Suprapubic skin (tissue), 4 donors: ENCODE results near the gene MAD1L1. TPM values are rescaled to one million over a fixed set of nuclear protein-coding genes. Genes with fewer than 3 reads are reported as not detected.

Source experiments
- DNase-seq, 2 donors: peaks; one replicate each; pipeline ENCODE4 v3.0.0-alpha.2; 2019; ENCODE audit warnings: low spot score in 2 of 2
- H3K27ac ChIP-seq: fragments of 200-600 bp; sonication (generic); one replicate; pipeline ENCODE4 v1.5.1; 2019
- H3K27me3 ChIP-seq: fragments of 200-600 bp; sonication (generic); one replicate; pipeline ENCODE4 v1.5.1; 2019
- H3K36me3 ChIP-seq: fragments of 200-600 bp; sonication (generic); one replicate; pipeline ENCODE4 v1.5.1; 2019
- H3K4me1 ChIP-seq: fragments of 200-600 bp; sonication (generic); one replicate; pipeline ENCODE4 v1.5.1; 2019
- H3K4me3 ChIP-seq: fragments of 200-600 bp; sonication (generic); one replicate; pipeline ENCODE4 v1.5.1; 2019; ENCODE audit warnings: mild to moderate bottlenecking
- H3K9me3 ChIP-seq: fragments of 200-600 bp; sonication (generic); one replicate; pipeline ENCODE4 v1.5.1; 2019
- EP300 ChIP-seq: sonication (generic); formaldehyde crosslinking; IDR thresholded peaks from one replicate; pipeline ENCODE4 v1.6.1; 2017; ENCODE audit warnings: antibody characterized with exemption
- POLR2A ChIP-seq, 2 donors: fragments of 450-650 bp; IDR thresholded peaks; one replicate each; pipeline ENCODE4 v1.6.1; 2017; ENCODE audit warnings: antibody characterized with exemption in 2 of 2, mild to moderate bottlenecking in 2 of 2, moderate library complexity in 2 of 2
- POLR2AphosphoS5 ChIP-seq, 3 donors: sonication (generic); formaldehyde crosslinking; IDR thresholded peaks; one replicate each; pipeline ENCODE4 v1.6.1; 2017; ENCODE audit warnings: antibody characterized with exemption in 3 of 3
- WGBS: methylation state at CpG from one replicate; pipeline ENCODE4 v1.1.5; 2018; 5-methylcytosine and 5-hydroxymethylcytosine counted together
- total RNA-seq, 4 donors: library from RNA; depleted of rRNA; stranded (reverse); fragments of >200 nt; gene quantifications; one replicate each; pipeline ENCODE4 v1.1.0, GENCODE V29; 2016
- TF ChIP-seq, protein P1 (sequence below), 2 donors: fragments of 200-600 bp in 1 of 2; fragments of 450-650 bp in 1 of 2; sonication (generic) in 1 of 2; IDR thresholded peaks; one replicate each; pipeline ENCODE4 v1.5.1; 2016 to 2019; ENCODE audit warnings: antibody characterized with exemption in 2 of 2, mild to moderate bottlenecking in 1 of 2, moderate library complexity in 1 of 2

MAD1L1 gene
- total RNA-seq, 4 donors from 2014 or later, result 53.2 to 69.8 (median 62.2) TPM

DNA sequence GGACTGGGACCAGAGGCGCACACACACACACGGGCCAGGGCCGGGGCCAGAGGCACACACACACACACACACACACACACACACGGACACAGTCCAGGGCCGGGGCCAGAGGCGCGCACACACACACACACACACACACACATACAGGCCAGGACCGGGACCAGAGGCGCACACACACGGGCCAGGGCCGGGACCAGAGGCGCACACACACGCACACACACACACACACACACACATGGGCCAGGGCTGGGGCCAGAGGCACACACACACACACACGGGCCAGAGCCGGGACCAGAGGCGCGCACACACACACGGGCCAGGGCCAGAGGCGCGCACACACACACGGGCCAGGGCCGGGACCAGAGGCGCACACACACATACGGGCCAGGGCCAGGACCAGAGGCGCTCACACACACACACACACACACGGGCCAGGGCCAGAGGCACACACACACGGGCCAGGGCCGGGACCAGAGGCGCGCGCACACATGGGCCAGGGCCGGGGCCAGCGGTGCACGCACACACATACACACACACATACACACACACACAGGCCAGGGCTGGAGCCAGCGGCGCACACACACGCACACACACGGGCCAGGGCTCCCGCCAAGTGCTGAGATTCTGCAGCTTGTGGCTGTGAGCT, 293.8 kb downstream of the MAD1L1 start:
- Histone ChIP-seq H3K27me3 (no peaks in the 10 kb centered on the region), H3K4me1 (peaks cover 18% of the 10 kb centered on the region), H3K36me3 (peaks cover 3% of the 10 kb centered on the region), H3K9me3 (no peaks in the 10 kb centered on the region), H3K27ac (no peak overlapping the region), H3K4me3 (no peak overlapping the region)
- WGBS, result 80% methylated on average over 23 of the region's 39 CpGs
- no peak for DNase-seq
- TF ChIP-seq, protein P1, sequence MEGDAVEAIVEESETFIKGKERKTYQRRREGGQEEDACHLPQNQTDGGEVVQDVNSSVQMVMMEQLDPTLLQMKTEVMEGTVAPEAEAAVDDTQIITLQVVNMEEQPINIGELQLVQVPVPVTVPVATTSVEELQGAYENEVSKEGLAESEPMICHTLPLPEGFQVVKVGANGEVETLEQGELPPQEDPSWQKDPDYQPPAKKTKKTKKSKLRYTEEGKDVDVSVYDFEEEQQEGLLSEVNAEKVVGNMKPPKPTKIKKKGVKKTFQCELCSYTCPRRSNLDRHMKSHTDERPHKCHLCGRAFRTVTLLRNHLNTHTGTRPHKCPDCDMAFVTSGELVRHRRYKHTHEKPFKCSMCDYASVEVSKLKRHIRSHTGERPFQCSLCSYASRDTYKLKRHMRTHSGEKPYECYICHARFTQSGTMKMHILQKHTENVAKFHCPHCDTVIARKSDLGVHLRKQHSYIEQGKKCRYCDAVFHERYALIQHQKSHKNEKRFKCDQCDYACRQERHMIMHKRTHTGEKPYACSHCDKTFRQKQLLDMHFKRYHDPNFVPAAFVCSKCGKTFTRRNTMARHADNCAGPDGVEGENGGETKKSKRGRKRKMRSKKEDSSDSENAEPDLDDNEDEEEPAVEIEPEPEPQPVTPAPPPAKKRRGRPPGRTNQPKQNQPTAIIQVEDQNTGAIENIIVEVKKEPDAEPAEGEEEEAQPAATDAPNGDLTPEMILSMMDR (IDR thresholded peaks at IDR 0.05), result no peak
- TF ChIP-seq POLR2AphosphoS5 (IDR thresholded peaks at IDR 0.05), result no peak
- no peak for TF ChIP-seq EP300
- no peak for TF ChIP-seq POLR2A (IDR thresholded peaks at IDR 0.05)

DNA sequence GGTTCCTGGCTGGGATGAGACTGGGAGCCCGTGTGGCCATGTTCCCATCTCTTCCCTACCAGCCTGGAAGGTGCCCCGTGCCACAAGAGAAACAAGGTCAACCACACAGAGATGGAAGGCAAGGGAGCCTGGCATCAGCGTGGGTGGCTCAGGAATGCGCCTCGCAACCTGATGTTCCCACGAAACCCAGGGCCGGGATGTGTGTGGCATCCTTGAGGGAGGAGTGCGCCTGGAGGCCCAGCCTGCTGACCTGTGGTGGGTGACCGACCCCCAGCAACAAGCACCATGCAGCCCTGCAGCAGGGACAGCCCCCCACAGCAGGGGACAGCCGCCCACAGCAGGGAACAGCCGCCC, 295.5 kb downstream of the MAD1L1 start:
- H3K27me3 ChIP-seq, result no peaks in the 10 kb centered on the region
- no peak for TF ChIP-seq EP300
- no peak for TF ChIP-seq POLR2AphosphoS5 (IDR thresholded peaks at IDR 0.05)
- peaks cover 18% of the 10 kb centered on the region for H3K4me1 ChIP-seq
- H3K9me3 ChIP-seq, result no peaks in the 10 kb centered on the region
- H3K36me3 ChIP-seq, result peaks cover 3% of the 10 kb centered on the region
- DNase-seq, result no peak
- no peak overlapping the region for H3K4me3 ChIP-seq
- no peak overlapping the region for H3K27ac ChIP-seq
- WGBS, result 60% methylated on average over 1 of the region's 11 CpGs

DNA sequence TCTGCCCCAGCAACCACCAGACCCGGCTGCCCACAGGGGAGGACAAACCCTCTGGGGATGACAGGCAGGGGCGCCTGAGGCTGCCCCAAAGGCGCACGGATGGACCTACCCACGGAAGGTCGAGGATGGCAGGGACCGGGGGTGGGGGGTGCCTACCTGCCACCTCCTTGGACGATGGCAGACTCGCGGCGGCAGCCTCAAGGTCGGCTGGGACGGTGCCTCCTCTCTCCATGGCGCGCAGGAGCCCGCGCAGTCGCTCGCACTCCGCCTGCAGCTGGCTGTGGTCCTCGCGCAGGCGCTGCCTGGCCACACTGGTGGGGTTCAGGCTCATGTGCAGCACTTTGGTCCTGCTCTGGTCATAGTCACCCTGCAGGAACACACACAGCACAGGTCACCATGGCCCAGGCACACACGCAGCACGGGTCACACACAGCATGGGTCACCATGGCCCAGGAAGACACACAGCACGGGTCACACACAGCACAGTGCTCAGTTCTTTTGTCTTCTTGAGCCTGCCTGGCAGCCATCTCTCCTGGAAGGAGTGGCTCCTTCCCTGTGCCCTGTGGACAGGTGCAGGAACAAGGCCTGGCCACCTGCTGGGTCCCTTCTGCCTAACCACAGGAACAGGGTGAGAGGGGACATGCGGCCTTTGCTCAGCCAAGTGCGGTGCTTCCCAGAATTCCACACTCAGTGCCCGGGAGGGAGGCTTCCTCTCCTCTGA, 296.1 kb downstream of the MAD1L1 start:
- TF ChIP-seq POLR2A (IDR thresholded peaks at IDR 0.05) (no peak), POLR2AphosphoS5 (IDR thresholded peaks at IDR 0.05) (no peak), EP300 (no peak)
- TF ChIP-seq, protein P1 (IDR thresholded peaks at IDR 0.05), result no peak
- 79% methylated on average over 4 of the region's 29 CpGs for WGBS
- Histone ChIP-seq H3K36me3 (peaks cover 4% of the 10 kb centered on the region), H3K27ac (no peak overlapping the region), H3K4me3 (no peak overlapping the region), H3K4me1 (peaks cover 18% of the 10 kb centered on the region), H3K27me3 (no peaks in the 10 kb centered on the region), H3K9me3 (no peaks in the 10 kb centered on the region)
- no peak for DNase-seq

DNA sequence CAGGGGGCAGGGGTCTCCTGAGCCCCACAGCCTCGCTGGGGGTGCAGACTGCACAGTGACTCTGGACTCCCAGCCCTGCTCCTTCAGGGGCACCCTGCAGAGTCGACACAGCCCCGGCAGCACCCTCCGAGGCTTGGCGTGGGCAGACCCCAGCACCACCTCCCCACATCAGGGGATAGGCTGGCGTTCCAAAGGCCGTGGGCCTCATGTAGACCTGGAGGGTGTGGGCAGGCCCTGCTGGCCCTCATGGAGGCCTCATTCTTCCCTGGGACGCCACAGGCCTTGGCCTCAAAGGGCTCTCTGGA, 296.8 kb downstream of the MAD1L1 start:
- TF ChIP-seq, protein P1 (IDR thresholded peaks at IDR 0.05), result no peak
- no peak for TF ChIP-seq POLR2AphosphoS5 (IDR thresholded peaks at IDR 0.05)
- no peak for TF ChIP-seq EP300
- TF ChIP-seq POLR2A (IDR thresholded peaks at IDR 0.05), result no peak
- Histone ChIP-seq H3K27ac (no peak overlapping the region), H3K4me1 (peaks cover 16% of the 10 kb centered on the region), H3K36me3 (peaks cover 7% of the 10 kb centered on the region), H3K4me3 (no peak overlapping the region), H3K27me3 (no peaks in the 10 kb centered on the region), H3K9me3 (no peaks in the 10 kb centered on the region)
- 80% methylated on average over 1 of the region's 8 CpGs for WGBS
- DNase-seq, result no peak

DNA sequence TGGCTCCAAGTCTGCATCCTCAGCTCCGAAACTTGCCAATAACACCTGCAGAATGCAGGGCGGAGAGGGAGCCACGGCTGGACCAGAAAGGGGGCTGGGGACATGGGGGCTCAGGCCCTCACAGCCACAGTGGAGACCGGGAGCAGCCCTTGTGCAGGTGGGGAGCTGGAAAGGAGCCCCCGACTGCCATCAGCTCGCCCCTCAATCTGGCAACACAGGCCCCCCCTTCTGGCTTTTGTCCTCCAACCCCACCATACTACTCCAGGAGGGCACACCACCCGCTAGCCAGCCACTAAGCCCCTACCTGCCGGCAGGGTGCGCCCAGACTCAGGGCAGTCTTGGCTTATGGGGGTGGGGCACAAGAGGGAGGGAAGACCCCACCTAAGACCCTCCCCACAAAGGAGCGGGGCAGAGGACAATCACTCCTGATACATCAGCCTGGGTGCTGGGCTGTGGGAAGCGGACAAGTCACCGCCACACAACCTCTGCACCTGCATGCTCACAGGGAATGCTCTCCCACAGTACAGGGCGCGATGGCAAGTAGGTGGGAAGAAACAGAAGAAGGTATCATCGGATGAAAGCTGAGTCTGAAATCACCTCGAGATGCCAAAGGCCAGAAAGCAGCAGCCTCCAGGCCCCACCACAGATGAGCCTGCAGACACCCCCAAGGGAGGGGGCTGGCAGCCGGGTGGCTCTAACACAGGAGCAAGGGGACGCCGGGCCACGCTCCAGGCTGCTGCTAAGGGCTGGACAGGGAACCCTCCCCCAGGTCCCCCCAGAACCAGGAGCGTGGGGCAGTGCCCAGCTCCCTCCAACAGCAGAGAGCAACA, 297.4 kb downstream of the MAD1L1 start:
- DNase-seq, result no peak
- H3K9me3 ChIP-seq, result no peaks in the 10 kb centered on the region
- H3K27me3 ChIP-seq, result no peaks in the 10 kb centered on the region
- peaks cover 12% of the 10 kb centered on the region for H3K4me1 ChIP-seq
- TF ChIP-seq POLR2AphosphoS5 (IDR thresholded peaks at IDR 0.05) (no peak), POLR2A (IDR thresholded peaks at IDR 0.05) (no peak), EP300 (no peak)
- TF ChIP-seq, protein P1 (IDR thresholded peaks at IDR 0.05), result no peak
- no peak overlapping the region for H3K4me3 ChIP-seq
- H3K27ac ChIP-seq, result no peak overlapping the region
- H3K36me3 ChIP-seq, result peaks cover 7% of the 10 kb centered on the region
- 97% methylated on average over 15 of the region's 21 CpGs for WGBS
